Upper lobe of right lung (tissue), 1 donor: ENCODE results near the gene CHRNB2. TPM values are rescaled to one million over a fixed set of nuclear protein-coding genes. Genes with fewer than 3 reads are reported as not detected.

ENCODE experiments used
- ATAC-seq: fragments of 200-7000 bp; cut with Tn5 transposase; one replicate; pipeline ENCODE4 v1.9.1; 2020; ENCODE audit warnings: mild to moderate bottlenecking, moderate library complexity
- DNase-seq: peaks from one replicate; pipeline ENCODE4 v3.0.0-alpha.2; 2020
- H3K27ac ChIP-seq: fragments of 200-600 bp; one replicate; pipeline ENCODE4 v1.8.0; 2022
- H3K27me3 ChIP-seq: fragments of 200-600 bp; one replicate; pipeline ENCODE4 v1.8.0; 2022; ENCODE audit warnings: mild to moderate bottlenecking
- H3K36me3 ChIP-seq: fragments of 200-600 bp; one replicate; pipeline ENCODE4 v1.8.0; 2022
- H3K4me1 ChIP-seq: fragments of 200-600 bp; one replicate; pipeline ENCODE4 v1.8.0; 2022
- H3K4me3 ChIP-seq: fragments of 200-600 bp; one replicate; pipeline ENCODE4 v1.8.0; 2022; ENCODE audit warnings: mild to moderate bottlenecking
- H3K9me3 ChIP-seq: fragments of 200-600 bp; one replicate; pipeline ENCODE4 v1.8.0; 2022
- intact Hi-C: fragments of 100-400 bp; cut with DNase I; formaldehyde crosslinking; loops from one replicate; pipeline ENCODE4 v1.11.0; 2022
- total RNA-seq: library from RNA; stranded (reverse); fragmentation: NEBNext Ultra II Directional; extraction: Animal tissue kit (Norgen Biotek cat#: 25700); gene quantifications from one replicate; pipeline ENCODE4 v1.2.1, GENCODE V29; 2021
- TF ChIP-seq, protein P1 (sequence below): fragments of 200-600 bp; IDR thresholded peaks from one replicate; pipeline ENCODE4 v1.8.0; 2022; ENCODE audit warnings: antibody characterized with exemption
- donor health status: DM: no; HTN: yes; CAD: no; lungs with severe emphysema.

Gene CHRNB2
- total RNA-seq, 1 donor from 2014 or later = not detected

DNA sequence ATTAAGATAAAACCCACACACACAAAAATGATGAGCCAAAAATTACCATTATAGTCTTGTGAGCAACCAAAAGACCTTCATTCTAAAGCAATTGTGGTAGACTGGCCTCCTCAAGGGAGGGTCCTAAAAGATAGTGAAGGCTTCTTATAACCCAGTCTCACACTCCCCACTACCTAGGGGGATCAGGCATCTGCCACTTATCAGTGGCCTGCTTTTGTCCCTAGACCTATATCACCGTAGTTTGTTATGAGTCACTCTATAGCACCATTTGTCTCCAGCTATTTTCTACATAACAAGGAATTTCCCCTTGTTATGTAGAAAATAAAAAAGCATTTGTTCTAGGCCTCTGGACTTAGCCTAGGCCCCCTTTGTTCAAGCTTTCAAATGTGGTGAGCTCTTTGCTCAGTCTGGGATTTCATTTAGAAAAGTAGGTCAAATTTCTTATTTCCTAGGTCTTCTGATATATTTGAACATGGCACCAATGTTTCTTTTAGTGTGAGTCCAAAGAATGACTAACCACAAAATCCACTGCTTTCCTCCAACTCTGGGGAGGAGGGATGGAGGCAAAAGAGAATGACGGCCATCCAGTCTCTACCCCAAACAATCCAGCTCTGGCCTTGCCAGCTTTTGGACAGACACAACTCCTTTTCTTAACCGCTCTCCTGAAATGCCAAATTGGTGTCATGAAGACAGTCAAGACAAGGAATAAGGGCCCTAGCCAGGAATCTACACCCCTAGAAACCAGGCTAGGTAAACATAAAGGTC, 31.5 kb downstream of the CHRNB2 start:
- H3K4me3 ChIP-seq = no peak overlapping the region
- H3K4me1 ChIP-seq = peaks cover 29% of the 10 kb centered on the region
- H3K36me3 ChIP-seq = peaks cover 84% of the 10 kb centered on the region
- intact Hi-C loops = no loop called here
- no peaks in the 10 kb centered on the region for H3K9me3 ChIP-seq
- H3K27ac ChIP-seq = no peak overlapping the region
- TF ChIP-seq, protein P1, sequence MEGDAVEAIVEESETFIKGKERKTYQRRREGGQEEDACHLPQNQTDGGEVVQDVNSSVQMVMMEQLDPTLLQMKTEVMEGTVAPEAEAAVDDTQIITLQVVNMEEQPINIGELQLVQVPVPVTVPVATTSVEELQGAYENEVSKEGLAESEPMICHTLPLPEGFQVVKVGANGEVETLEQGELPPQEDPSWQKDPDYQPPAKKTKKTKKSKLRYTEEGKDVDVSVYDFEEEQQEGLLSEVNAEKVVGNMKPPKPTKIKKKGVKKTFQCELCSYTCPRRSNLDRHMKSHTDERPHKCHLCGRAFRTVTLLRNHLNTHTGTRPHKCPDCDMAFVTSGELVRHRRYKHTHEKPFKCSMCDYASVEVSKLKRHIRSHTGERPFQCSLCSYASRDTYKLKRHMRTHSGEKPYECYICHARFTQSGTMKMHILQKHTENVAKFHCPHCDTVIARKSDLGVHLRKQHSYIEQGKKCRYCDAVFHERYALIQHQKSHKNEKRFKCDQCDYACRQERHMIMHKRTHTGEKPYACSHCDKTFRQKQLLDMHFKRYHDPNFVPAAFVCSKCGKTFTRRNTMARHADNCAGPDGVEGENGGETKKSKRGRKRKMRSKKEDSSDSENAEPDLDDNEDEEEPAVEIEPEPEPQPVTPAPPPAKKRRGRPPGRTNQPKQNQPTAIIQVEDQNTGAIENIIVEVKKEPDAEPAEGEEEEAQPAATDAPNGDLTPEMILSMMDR = no peak
- DNase-seq (no peak), ATAC-seq (no peak)
- H3K27me3 ChIP-seq = no peaks in the 10 kb centered on the region

DNA sequence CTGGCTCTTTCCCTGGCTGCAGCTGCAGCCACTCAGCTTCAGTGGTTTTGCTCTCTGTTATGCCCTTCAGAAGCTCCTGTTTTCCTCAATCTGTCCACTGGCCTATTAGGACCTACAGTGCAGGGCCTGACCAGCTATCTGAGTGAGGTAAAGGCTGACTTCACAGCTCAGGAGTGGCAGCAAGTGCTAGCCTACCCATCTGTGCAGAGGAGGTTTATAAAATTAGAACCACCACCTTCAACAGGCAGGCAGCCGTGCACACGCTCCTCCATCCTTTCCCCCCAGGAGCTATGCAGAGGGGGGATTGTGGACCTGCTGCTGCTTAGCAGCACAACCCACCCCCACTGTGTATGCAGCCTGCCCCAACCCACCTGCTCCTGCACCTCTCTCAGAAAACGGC, 32.1 kb downstream of the CHRNB2 start:
- intact Hi-C loops = no loop called here
- Histone ChIP-seq H3K27me3 (no peaks in the 10 kb centered on the region), H3K36me3 (peaks cover 78% of the 10 kb centered on the region), H3K4me1 (peaks cover 34% of the 10 kb centered on the region), H3K9me3 (no peaks in the 10 kb centered on the region), H3K27ac (no peak overlapping the region), H3K4me3 (no peak overlapping the region)
- no peak for ATAC-seq
- no peak for DNase-seq
- TF ChIP-seq, protein P1 = no peak

GRCh38 chr1:154603317-154603716, 35.7 kb downstream of the CHRNB2 start:
- Histone ChIP-seq H3K27ac (no peak overlapping the region), H3K4me3 (no peak overlapping the region), H3K36me3 (peaks cover 41% of the 10 kb centered on the region), H3K27me3 (no peaks in the 10 kb centered on the region), H3K4me1 (peaks cover 59% of the 10 kb centered on the region), H3K9me3 (no peaks in the 10 kb centered on the region)
- intact Hi-C loops = no loop called here
- TF ChIP-seq, protein P1 = no peak
- DNase-seq (no peak), ATAC-seq (no peak)

DNA sequence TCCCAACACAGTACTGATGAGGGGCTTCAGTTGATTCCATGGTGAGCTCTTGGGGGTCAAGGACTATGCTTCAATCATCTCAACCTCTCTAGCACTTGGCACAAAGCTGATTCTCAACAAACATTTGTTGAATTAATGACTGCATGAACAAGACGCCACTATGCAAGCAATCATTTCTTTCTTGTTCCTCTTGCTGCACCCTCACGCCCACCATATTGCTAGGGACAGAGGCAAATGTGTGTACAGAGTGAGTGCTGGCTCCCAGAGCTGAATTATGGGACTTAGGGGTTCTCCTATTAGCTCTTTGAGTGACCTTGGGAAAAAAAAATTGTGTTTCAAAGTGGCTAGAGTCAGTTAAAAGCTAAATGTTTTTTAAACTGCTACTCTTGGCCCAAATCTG, 38.0 kb downstream of the CHRNB2 start:
- TF ChIP-seq, protein P1 = no peak
- Histone ChIP-seq H3K27me3 (no peaks in the 10 kb centered on the region), H3K36me3 (peaks cover 24% of the 10 kb centered on the region), H3K4me1 (peaks cover 54% of the 10 kb centered on the region), H3K27ac (no peak overlapping the region), H3K4me3 (no peak overlapping the region), H3K9me3 (no peaks in the 10 kb centered on the region)
- DNase-seq (no peak), ATAC-seq (no peak)
- intact Hi-C loops = no loop called here

DNA sequence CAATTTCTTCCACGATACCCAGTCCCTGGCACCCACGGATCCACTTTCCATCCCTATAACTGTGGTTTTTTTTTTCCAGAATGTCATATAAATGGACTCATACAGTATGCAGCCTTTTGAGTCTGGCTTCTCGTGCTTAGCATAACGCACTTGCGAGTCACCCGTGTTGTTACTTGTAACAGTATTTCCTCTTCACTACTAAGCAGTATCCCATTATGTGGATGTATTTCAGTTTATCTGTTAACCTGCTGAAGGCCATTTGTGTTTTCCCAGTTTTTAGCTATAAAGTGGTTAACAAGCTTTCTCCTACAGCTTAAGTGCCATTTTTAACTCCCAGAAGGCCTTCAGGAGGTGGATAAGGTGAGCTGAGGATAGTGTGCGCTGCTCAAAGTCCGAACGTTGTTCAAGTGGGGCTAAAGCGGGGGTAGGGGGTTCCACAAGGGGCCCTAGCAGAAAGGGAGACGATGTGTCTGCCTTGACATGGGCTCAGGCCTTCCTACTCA, 39.6 kb downstream of the CHRNB2 start:
- peak overlapping the region; percentile 94 for H3K4me3 ChIP-seq
- ATAC-seq = no peak
- peak overlapping the region; percentile 98 for H3K27ac ChIP-seq
- intact Hi-C loops = no loop called here
- H3K9me3 ChIP-seq = no peaks in the 10 kb centered on the region
- peaks cover 51% of the 10 kb centered on the region for H3K4me1 ChIP-seq
- DNase-seq = no peak
- H3K36me3 ChIP-seq = peaks cover 8% of the 10 kb centered on the region
- TF ChIP-seq, protein P1 = no peak
- no peaks in the 10 kb centered on the region for H3K27me3 ChIP-seq
